GM12878 (cell line): ENCODE measurements around the gene TTLL7. TPM values are rescaled to one million over a fixed set of nuclear protein-coding genes. Genes with fewer than 3 reads are reported as not detected.
A peak's percentile ranks its signal among the peaks of the same experiment; 100 is the strongest.

ENCODE experiments used
- ATAC-seq: fragments of 200-7000 bp; cut with Tn5 transposase; 3 replicates; pipeline ENCODE4 v1.9.1; 2020; ENCODE audit warnings: mild to moderate bottlenecking, moderate library complexity
- BruUV-seq: library from RNA; stranded (reverse); fragments of 400-500 nt; replicated peaks from 2 replicates; lab custom pipeline; 2021; lab: Mats Ljungman, UMichigan
- CTCF ChIA-PET: fragments of 300-600 bp; sonication (Branson Sonifier 250); formaldehyde crosslinking; extraction: SDS; loops from one replicate; lab custom pipeline; 2021; ENCODE audit warnings: inconsistent platforms; lab: Yijun Ruan, JAX
- POLR2A ChIA-PET: fragments of 350-600 bp; formaldehyde crosslinking; extraction: SDS; loops from one replicate; lab custom pipeline; 2021; ENCODE audit warnings: inconsistent platforms; lab: Charles Lee
- RAD21 ChIA-PET: fragments of 300-600 bp; sonication (Branson Sonifier 250); formaldehyde crosslinking; loops from one replicate; lab custom pipeline; 2023; ENCODE audit warnings: antibody characterized with exemption; ENCODE audit not compliant: unreplicated experiment; lab: Charles Lee
- SMC1A ChIA-PET: fragments of 300-600 bp; sonication (Branson Sonifier 250); formaldehyde crosslinking; loops from one replicate; lab custom pipeline; 2023; ENCODE audit not compliant: unreplicated experiment, uncharacterized antibody; lab: Charles Lee
- DNase-seq: peaks from one replicate; pipeline ENCODE4 v3.0.0-alpha.2; 2011; ENCODE audit warnings: low read depth, low spot score
- FAIRE-seq: peaks from 3 replicates; lab custom pipeline; 2011; peaks lifted over from hg19 to GRCh38; lab: Jason Lieb, UNC
- H2AFZ ChIP-seq: 2 replicates; pipeline ENCODE4 v1.6.0; 2011; ENCODE audit warnings: low read depth, low read length, control low read depth; ENCODE audit not compliant: control insufficient read depth
- H3K27ac ChIP-seq: 2 replicates; pipeline ENCODE4 v1.5.1; 2011; ENCODE audit warnings: control low read depth; ENCODE audit not compliant: control insufficient read depth, insufficient read depth
- H3K27me3 ChIP-seq, 2 experiments: replicated peaks in 1 of 2; 2 replicates each; pipeline versions ENCODE4 v1.6.0 to v1.6.1; 2011; ENCODE audit warnings: low read length in 1 of 2; ENCODE audit not compliant: control insufficient read depth in 2 of 2, insufficient read depth in 2 of 2
- H3K36me3 ChIP-seq, 2 experiments: 2 replicates each; pipeline ENCODE4 v1.5.1; 2011; ENCODE audit warnings: low read length in 1 of 2; ENCODE audit not compliant: control insufficient read depth in 2 of 2, insufficient read depth in 2 of 2
- H3K4me1 ChIP-seq: 2 replicates; pipeline ENCODE4 v1.6.1; 2011; ENCODE audit warnings: mild to moderate bottlenecking, low read length, moderate library complexity, mixed read lengths; ENCODE audit not compliant: control insufficient read depth, insufficient read depth
- H3K4me2 ChIP-seq: 2 replicates; pipeline ENCODE4 v1.6.0; 2011; ENCODE audit warnings: control low read depth; ENCODE audit not compliant: control insufficient read depth, insufficient read depth
- H3K4me3 ChIP-seq: fragments of 200-600 bp; sonication (generic); 2 replicates; pipeline ENCODE4 v1.5.1; 2016
- H3K79me2 ChIP-seq: 2 replicates; pipeline ENCODE4 v1.6.0; 2011; ENCODE audit warnings: low read length; ENCODE audit not compliant: control insufficient read depth, insufficient read depth
- H3K9ac ChIP-seq: 2 replicates; pipeline ENCODE4 v1.8.0; 2011; ENCODE audit warnings: low read length, control low read depth, mixed read lengths; ENCODE audit not compliant: control insufficient read depth, insufficient read depth
- H3K9me3 ChIP-seq: replicated peaks from 3 replicates; pipeline ENCODE4 v1.5.1; 2011; ENCODE audit warnings: mild to moderate bottlenecking, low read length; ENCODE audit not compliant: control insufficient read depth, insufficient read depth
- H4K20me1 ChIP-seq: 2 replicates; pipeline ENCODE4 v1.6.0; 2011; ENCODE audit not compliant: control insufficient read depth, insufficient read depth
- CTCF ChIP-seq, 3 experiments: IDR thresholded peaks in 2 of 3; conservative IDR thresholded peaks in 1 of 3; 2 replicates each; pipeline ENCODE4 v1.5.1; 2011; ENCODE audit warnings: low read depth in 3 of 3, low read length in 3 of 3, mild to moderate bottlenecking in 3 of 3, control low read depth in 2 of 3, moderate library complexity in 2 of 3, inconsistent platforms in 1 of 3, mixed read lengths in 1 of 3; ENCODE audit not compliant: control insufficient read depth in 2 of 3, insufficient read depth in 1 of 3; ENCODE audit errors: extremely low read depth in 1 of 3
- EP300 ChIP-seq, 2 experiments: fragments of 150-350 bp in 1 of 2; IDR thresholded peaks; 2 replicates each; pipeline ENCODE4 v1.6.1; 2011 to 2012; ENCODE audit warnings: low read depth in 2 of 2, low read length in 2 of 2, borderline replicate concordance in 1 of 2, improper control_type of control experiment in 1 of 2, inconsistent platforms in 1 of 2; ENCODE audit not compliant: control insufficient read depth in 1 of 2
- IKZF1 ChIP-seq: fragments of 450-650 bp; conservative IDR thresholded peaks from 2 replicates; pipeline ENCODE4 v1.6.1; 2017; ENCODE audit warnings: antibody characterized with exemption, mild to moderate bottlenecking
- KLF5 ChIP-seq: fragments of 450-650 bp; IDR thresholded peaks from 2 replicates; pipeline ENCODE4 v1.6.1; 2014; ENCODE audit warnings: mild to moderate bottlenecking; ENCODE audit not compliant: partially characterized antibody
- PBX3 ChIP-seq: IDR thresholded peaks from 2 replicates; pipeline ENCODE4 v1.6.1; 2011; ENCODE audit warnings: mild to moderate bottlenecking, low read depth, low read length, moderate library complexity; ENCODE audit not compliant: insufficient replicate concordance
- PKNOX1 ChIP-seq: fragments of 450-650 bp; IDR thresholded peaks from 2 replicates; pipeline ENCODE4 v1.6.1; 2016; ENCODE audit warnings: mild to moderate bottlenecking
- RAD21 ChIP-seq: IDR thresholded peaks from 2 replicates; pipeline ENCODE4 v1.6.1; 2011; ENCODE audit warnings: mild to moderate bottlenecking, low read depth, low read length, moderate library complexity; ENCODE audit not compliant: insufficient read depth
- SMARCA5 ChIP-seq: fragments of 450-650 bp; IDR thresholded peaks from 2 replicates; pipeline ENCODE4 v1.6.1; 2017; ENCODE audit warnings: mild to moderate bottlenecking
- SMC3 ChIP-seq: IDR thresholded peaks from 2 replicates; pipeline ENCODE4 v1.6.1; 2011; ENCODE audit warnings: low read length, improper control_type of control experiment, borderline replicate concordance
- YY1 ChIP-seq: IDR thresholded peaks from 2 replicates; pipeline ENCODE4 v1.6.1; 2011; ENCODE audit warnings: low read depth, mild to moderate bottlenecking, low read length
- WGBS: methylation state at CpG from one replicate; pipeline ENCODE4 v1.1.6; 2016; ENCODE audit warnings: low lambda C conversion rate; ENCODE audit not compliant: insufficient replicate concordance, insufficient coverage; ENCODE audit errors: missing lambda C conversion rate; 5-methylcytosine and 5-hydroxymethylcytosine counted together
- in situ Hi-C: fragments of 300-500 bp; cut with MboI; formaldehyde crosslinking; loops from 9 replicates; pipeline ENCODE4 v1.14.3; 2018; ENCODE audit warnings: mixed read lengths
- intact Hi-C: fragments of 100-400 bp; cut with micrococcal nuclease; formaldehyde crosslinking; loops from one replicate; pipeline ENCODE4 v1.14.2; 2022; ENCODE audit not compliant: unreplicated experiment
- polyA plus RNA-seq, 11 experiments: library from polyadenylated mRNA; depleted of rRNA in 4 of 11; unstranded in 6 of 11; stranded (reverse) in 5 of 11; fragments of >200 nt; fragmentation: Nextera tagmentation in 4 of 11; fragmentation: Illumina TruSeq in 1 of 11; extraction: Ambion mirVana in 4 of 11; extraction: Trizol in 1 of 11; gene quantifications; 1 replicate in 1 of 11; 2 replicates in 10 of 11; pipeline versions ENCODE4 v1.2.1 to v1.2.3, GENCODE V29; 2011 to 2016; ENCODE audit warnings: inconsistent platforms in 2 of 11, missing spikeins in 2 of 11, low read depth in 1 of 11
- total RNA-seq, 4 experiments: library from RNA; depleted of rRNA in 3 of 4; stranded (reverse); fragments of >200 nt in 3 of 4; fragmentation: Illumina TruSeq in 1 of 4; extraction: Trizol in 1 of 4; gene quantifications; 2 replicates each; pipeline versions ENCODE4 v1.2.1 to v1.2.3, GENCODE V29; 2013 to 2021

The TTLL7 gene
- total and polyA plus RNA-seq, 10 of the 15 experiments (the other 5 are each of a cell fraction or from before 2014, with no cell fraction given): 0.03 to 1.4 (median 0.61) TPM

GRCh38 chr1:83860490-83861221 lies 138.3 kb downstream of the TTLL7 start:
- no peaks in the 10 kb centered on the region for H4K20me1 ChIP-seq
- no peak overlapping the region for H3K27ac ChIP-seq
- ChIA-PET POLR2A (no interaction called here), RAD21 (no interaction called here), SMC1A (interaction anchor here (0.9 to 1.2 kb wide), 2 partner anchors 58 to 100 kb away, joined by 3 read pairs; no protein-coding TSS in a partner anchor), CTCF (no interaction called here)
- peak overlapping the region; percentile 60; the same call in 1 of the 2 replicates for H3K9ac ChIP-seq
- 30% methylated on average over 53 of the region's 54 CpGs for WGBS
- FAIRE-seq: peak; percentile 38
- no peaks in the 10 kb centered on the region for H3K79me2 ChIP-seq
- peak overlapping the region; percentile 66 for H3K4me3 ChIP-seq
- BruUV-seq: no TSS peak
- TF ChIP-seq RAD21: peak; percentile 54
- no peak for TF ChIP-seq EP300 (IDR thresholded peaks at IDR 0.05; ENCODE audit: borderline replicate concordance in 1 of 2, control insufficient read depth in 1 of 2, low read depth in 2 of 2, low read length in 2 of 2)
- 0 out of 2 replicates have a peak, but pooled peaks have one; percentile 28 for TF ChIP-seq IKZF1
- TF ChIP-seq PBX3: peak; percentile 65
- TF ChIP-seq YY1: no peak
- TF ChIP-seq CTCF (IDR thresholded peaks at IDR 0.05 in 2 of 3, conservative IDR thresholded peaks at IDR 0.05 in 1 of 3; ENCODE audit: control insufficient read depth in 2 of 3, extremely low read depth in 1 of 3, insufficient read depth in 1 of 3, low read depth in 3 of 3, low read length in 3 of 3): peak; percentile 59 to 73 (median 69)
- no peak for TF ChIP-seq KLF5
- no peak for TF ChIP-seq SMARCA5
- peak; percentile 73 for TF ChIP-seq PKNOX1
- peak; percentile 37; the same call in 1 of the 2 replicates for TF ChIP-seq SMC3
- H3K36me3 ChIP-seq: no peaks in the 10 kb centered on the region
- H3K9me3 ChIP-seq: no peaks in the 10 kb centered on the region
- ATAC-seq: peak; percentile 98
- in situ Hi-C loops: no loop called here
- peak overlapping the region; percentile 88 for H2AFZ ChIP-seq
- peak overlapping the region; percentile 86 for H3K4me2 ChIP-seq
- intact Hi-C loops: no loop called here
- H3K4me1 ChIP-seq: no peaks in the 10 kb centered on the region; the same call in 1 of the 2 replicates
- no peak for DNase-seq
- H3K27me3 ChIP-seq: no peaks in the 10 kb centered on the region
